ENCODE measurements around the gene IFRD2. TPM values are rescaled to one million over a fixed set of nuclear protein-coding genes. Genes with fewer than 3 reads are reported as not detected.
"Not testable (repeated sequence)": the region's sequence is repeated elsewhere in the genome, so short reads cannot be mapped to it uniquely, and the experiment has no call there.

Gene IFRD2
- total and polyA plus RNA-seq, 4 donors: 34.6 to 58.8 (median 47.0) TPM

GRCh38 chr3:50272911-50273688 lies 19.1 kb downstream of the IFRD2 start:
- Histone ChIP-seq H3K36me3 (ENCODE audit: control insufficient read depth in 1 of 2, insufficient read depth in 2 of 2, low read length in 1 of 2) (no peaks in the 10 kb centered on the region), H3K4me3 (ENCODE audit: low read length in 2 of 2) (no peak overlapping the region), H3K9me3 (ENCODE audit: control insufficient read depth, low read length) (no peaks in the 10 kb centered on the region), H3K27ac (ENCODE audit: low read depth in 1 of 2, low read length in 2 of 2) (no peak overlapping the region), H3K27me3 (ENCODE audit: control insufficient read depth in 1 of 2, insufficient read depth in 2 of 2, low read length in 1 of 2) (no peaks in the 10 kb centered on the region), H3K4me1 (ENCODE audit: control insufficient read depth in 1 of 2, insufficient read depth in 2 of 2, low read length in 2 of 2) (no peaks in the 10 kb centered on the region)
- intact Hi-C loops (cut with DNase I): loop anchor here in 1 of 2 donors (1.0 to 10.0 kb wide), 3 partner anchors 46 to 148 kb away; no protein-coding TSS in a partner anchor
- DNase-seq (peak; percentile 88 to 97), ATAC-seq (ENCODE audit: low FRiP score) (peak; percentile 85)
- 7 to 9% methylated on average over 61 of the region's 61 CpGs for WGBS, 2 donors

GRCh38 chr3:50272538-50272910 lies 19.7 kb downstream of the IFRD2 start:
- H3K4me3 ChIP-seq (ENCODE audit: low read length in 2 of 2): not testable (repeated sequence)

GRCh38 chr3:50271314-50271936 lies 20.8 kb downstream of the IFRD2 start:
- Histone ChIP-seq H3K4me1 (ENCODE audit: control insufficient read depth in 1 of 2, insufficient read depth in 2 of 2, low read length in 2 of 2) (no peaks in the 10 kb centered on the region), H3K4me3 (ENCODE audit: low read length in 2 of 2) (no peak overlapping the region), H3K27ac (ENCODE audit: low read depth in 1 of 2, low read length in 2 of 2) (no peak overlapping the region), H3K27me3 (ENCODE audit: control insufficient read depth in 1 of 2, insufficient read depth in 2 of 2, low read length in 1 of 2) (no peaks in the 10 kb centered on the region), H3K36me3 (ENCODE audit: control insufficient read depth in 1 of 2, insufficient read depth in 2 of 2, low read length in 1 of 2) (no peaks in the 10 kb centered on the region), H3K9me3 (ENCODE audit: control insufficient read depth, low read length) (no peaks in the 10 kb centered on the region)
- intact Hi-C loops (cut with DNase I): loop anchor here in 1 of 2 donors (10.0 kb wide), 1 partner anchor 147 kb away; no protein-coding TSS in a partner anchor
- DNase-seq (no peak), ATAC-seq (ENCODE audit: low FRiP score) (no peak)
- WGBS, 2 donors: 82 to 86% methylated on average over 10 of the region's 10 CpGs

More at GRCh38 chr3:50272538-50272910, 19.7 kb downstream of the IFRD2 start:
- WGBS, 2 donors: 47 to 55% methylated on average over 10 of the region's 10 CpGs
- intact Hi-C loops (cut with DNase I): loop anchor here in 1 of 2 donors (2.0 to 10.0 kb wide), 2 partner anchors 78 to 148 kb away; no protein-coding TSS in a partner anchor
- not testable (repeated sequence) for H3K9me3 ChIP-seq (ENCODE audit: control insufficient read depth, low read length); DNase-seq; H3K27ac ChIP-seq (ENCODE audit: low read depth in 1 of 2, low read length in 2 of 2); H3K4me1 ChIP-seq (ENCODE audit: control insufficient read depth in 1 of 2, insufficient read depth in 2 of 2, low read length in 2 of 2); ATAC-seq (ENCODE audit: low FRiP score); H3K36me3 ChIP-seq (ENCODE audit: control insufficient read depth in 1 of 2, insufficient read depth in 2 of 2, low read length in 1 of 2); H3K27me3 ChIP-seq (ENCODE audit: control insufficient read depth in 1 of 2, insufficient read depth in 2 of 2, low read length in 1 of 2)

GRCh38 chr3:50270422-50271224 lies 21.6 kb downstream of the IFRD2 start:
- Histone ChIP-seq H3K27ac (ENCODE audit: low read depth in 1 of 2, low read length in 2 of 2) (no peak overlapping the region), H3K36me3 (ENCODE audit: control insufficient read depth in 1 of 2, insufficient read depth in 2 of 2, low read length in 1 of 2) (no peaks in the 10 kb centered on the region), H3K27me3 (ENCODE audit: control insufficient read depth in 1 of 2, insufficient read depth in 2 of 2, low read length in 1 of 2) (no peaks in the 10 kb centered on the region), H3K4me3 (ENCODE audit: low read length in 2 of 2) (no peak overlapping the region), H3K9me3 (ENCODE audit: control insufficient read depth, low read length) (no peaks in the 10 kb centered on the region), H3K4me1 (ENCODE audit: control insufficient read depth in 1 of 2, insufficient read depth in 2 of 2, low read length in 2 of 2) (no peaks in the 10 kb centered on the region)
- WGBS, 2 donors: 70 to 75% methylated on average over 19 of the region's 19 CpGs
- ATAC-seq (ENCODE audit: low FRiP score) (no peak), DNase-seq (peak in 1 of 2 donors; percentile 44)
- intact Hi-C loops (cut with DNase I): loop anchor here in 1 of 2 donors (10.0 kb wide), 1 partner anchor 146 kb away; no protein-coding TSS in a partner anchor

GRCh38 chr3:50269977-50270413 lies 22.2 kb downstream of the IFRD2 start:
- peak in 1 of 2 donors; percentile 55 for DNase-seq
- intact Hi-C loops (cut with DNase I): loop anchor here in 1 of 2 donors (2.0 to 10.0 kb wide), 2 partner anchors 33 to 145 kb away; partner anchors contain the start of gene GNAI2
- no peak for ATAC-seq (ENCODE audit: low FRiP score)
- no peaks in the 10 kb centered on the region for H3K4me1 ChIP-seq (ENCODE audit: control insufficient read depth in 1 of 2, insufficient read depth in 2 of 2, low read length in 2 of 2)
- H3K36me3 ChIP-seq (ENCODE audit: control insufficient read depth in 1 of 2, insufficient read depth in 2 of 2, low read length in 1 of 2): no peaks in the 10 kb centered on the region
- 59 to 63% methylated on average over 8 of the region's 8 CpGs for WGBS, 2 donors
- no peaks in the 10 kb centered on the region for H3K9me3 ChIP-seq (ENCODE audit: control insufficient read depth, low read length)
- H3K4me3 ChIP-seq (ENCODE audit: low read length in 2 of 2): no peak overlapping the region
- no peaks in the 10 kb centered on the region for H3K27me3 ChIP-seq (ENCODE audit: control insufficient read depth in 1 of 2, insufficient read depth in 2 of 2, low read length in 1 of 2)
- no peak overlapping the region for H3K27ac ChIP-seq (ENCODE audit: low read depth in 1 of 2, low read length in 2 of 2)

GRCh38 chr3:50269460-50269859 lies 22.8 kb downstream of the IFRD2 start:
- DNase-seq: no peak
- Histone ChIP-seq H3K9me3 (ENCODE audit: control insufficient read depth, low read length) (no peaks in the 10 kb centered on the region), H3K4me1 (ENCODE audit: control insufficient read depth in 1 of 2, insufficient read depth in 2 of 2, low read length in 2 of 2) (no peaks in the 10 kb centered on the region), H3K27ac (ENCODE audit: low read depth in 1 of 2, low read length in 2 of 2) (peak overlapping the region in 1 of 2 donors; percentile 87), H3K36me3 (ENCODE audit: control insufficient read depth in 1 of 2, insufficient read depth in 2 of 2, low read length in 1 of 2) (no peaks in the 10 kb centered on the region), H3K27me3 (ENCODE audit: control insufficient read depth in 1 of 2, insufficient read depth in 2 of 2, low read length in 1 of 2) (no peaks in the 10 kb centered on the region), H3K4me3 (ENCODE audit: low read length in 2 of 2) (no peak overlapping the region)
- intact Hi-C loops (cut with DNase I): loop anchor here in 1 of 2 donors (2.0 kb wide), 1 partner anchor 33 kb away; the partner anchor contains the start of gene GNAI2
- ATAC-seq (ENCODE audit: low FRiP score): no peak
- 34 to 46% methylated on average over 4 of the region's 4 CpGs for WGBS, 2 donors

GRCh38 chr3:50268703-50269451 lies 23.4 kb downstream of the IFRD2 start, which contains the start of gene SEMA3B:
Gene SEMA3B, plus strand, starts transcription at chr3:50269147. Its CDS starts 94 bp downstream, at chr3:50269241.
- intact Hi-C loops (cut with DNase I): loop anchor here in 1 of 2 donors (2.0 kb wide), 1 partner anchor 32 kb away; the partner anchor contains the start of gene GNAI2
- Histone ChIP-seq H3K4me1 (ENCODE audit: control insufficient read depth in 1 of 2, insufficient read depth in 2 of 2, low read length in 2 of 2) (no peaks in the 10 kb centered on the region), H3K4me3 (ENCODE audit: low read length in 2 of 2) (no peak within 1 kb of the TSS), H3K9me3 (ENCODE audit: control insufficient read depth, low read length) (no peaks in the 10 kb centered on the region), H3K36me3 (ENCODE audit: control insufficient read depth in 1 of 2, insufficient read depth in 2 of 2, low read length in 1 of 2) (no peaks in the 10 kb centered on the region), H3K27me3 (ENCODE audit: control insufficient read depth in 1 of 2, insufficient read depth in 2 of 2, low read length in 1 of 2) (no peaks in the 10 kb centered on the region), H3K27ac (ENCODE audit: low read depth in 1 of 2, low read length in 2 of 2) (peak within 1 kb of the TSS in 1 of 2 donors; percentile 87)
- 10 to 13% methylated on average over 20 to 21 of the region's 21 CpGs for WGBS, 2 donors
- ATAC-seq (ENCODE audit: low FRiP score) (peak; percentile 17), DNase-seq (peak; percentile 83 to 93)

Data from aorta (tissue), 5 donors.